Measurements from ENCODE around the gene KCP.

- TF ChIP-seq CTCF (conservative IDR thresholded peaks at IDR 0.05) (no peak), EZH2 (IDR thresholded peaks at IDR 0.05; ENCODE audit: low read depth) (no peak)
These were observed 74.5 kb downstream of the KCP start for GRCh38 chr7:128835790-128836641.

Measured in PC-9 (cell line).